Measurements from ENCODE around the gene PNLIPRP1. TPM values are rescaled to one million over a fixed set of nuclear protein-coding genes. Genes with fewer than 3 reads are reported as not detected.

Gene PNLIPRP1
- polyA plus RNA-seq, 4 donors: 0.22 TPM; not detected in 3

GRCh38 chr10:116598329-116598728, 7.6 kb downstream of the PNLIPRP1 start:
- no peak for DNase-seq (ENCODE audit: low read depth in 4 of 4, low spot score in 3 of 4)

GRCh38 chr10:116599991-116600390, 9.2 kb downstream of the PNLIPRP1 start:
- no peak for DNase-seq (ENCODE audit: low read depth in 4 of 4, low spot score in 3 of 4)

- DNase-seq (ENCODE audit: low read depth in 4 of 4, low spot score in 3 of 4): no peak
Observed at GRCh38 chr10:116602648-116603400, 12.1 kb downstream of the PNLIPRP1 start.

GRCh38 chr10:116606061-116606483, 15.3 kb downstream of the PNLIPRP1 start:
- DNase-seq (ENCODE audit: low read depth in 4 of 4, low spot score in 3 of 4): no peak

- no peak for DNase-seq (ENCODE audit: low read depth in 4 of 4, low spot score in 3 of 4)
Observed at GRCh38 chr10:116607336-116607735, 16.6 kb downstream of the PNLIPRP1 start.

- no peak for DNase-seq (ENCODE audit: low read depth in 4 of 4, low spot score in 3 of 4)
Observed at GRCh38 chr10:116608686-116609594, 18.2 kb downstream of the PNLIPRP1 start.

- DNase-seq (ENCODE audit: low read depth in 4 of 4, low spot score in 3 of 4): no peak
Observed at GRCh38 chr10:116610443-116611152, 19.8 kb downstream of the PNLIPRP1 start.

GRCh38 chr10:116611153-116611545, 20.4 kb downstream of the PNLIPRP1 start:
- DNase-seq (ENCODE audit: low read depth in 4 of 4, low spot score in 3 of 4): no peak

- DNase-seq (ENCODE audit: low read depth in 4 of 4, low spot score in 3 of 4): no peak
Observed at GRCh38 chr10:116612107-116612769, 21.5 kb downstream of the PNLIPRP1 start.

GRCh38 chr10:116613471-116613870, 22.7 kb downstream of the PNLIPRP1 start:
- DNase-seq (ENCODE audit: low read depth in 4 of 4, low spot score in 3 of 4): no peak

GRCh38 chr10:116614796-116615195, 24.0 kb downstream of the PNLIPRP1 start:
- no peak for DNase-seq (ENCODE audit: low read depth in 4 of 4, low spot score in 3 of 4)

- no peak for DNase-seq (ENCODE audit: low read depth in 4 of 4, low spot score in 3 of 4)
Observed at GRCh38 chr10:116615199-116615776, 24.5 kb downstream of the PNLIPRP1 start.

- DNase-seq (ENCODE audit: low read depth in 4 of 4, low spot score in 3 of 4): no peak
Observed at GRCh38 chr10:116620423-116621400, 30.0 kb downstream of the PNLIPRP1 start, which contains the start of gene PNLIPRP2. Gene PNLIPRP2, plus strand, starts transcription at chr10:116620953.

GRCh38 chr10:116621476-116621875, 30.7 kb downstream of the PNLIPRP1 start:
- DNase-seq (ENCODE audit: low read depth in 4 of 4, low spot score in 3 of 4): no peak

- DNase-seq (ENCODE audit: low read depth in 4 of 4, low spot score in 3 of 4): no peak
Observed at GRCh38 chr10:116621934-116622655, 31.3 kb downstream of the PNLIPRP1 start.

GRCh38 chr10:116625845-116626244, 35.1 kb downstream of the PNLIPRP1 start:
- no peak for DNase-seq (ENCODE audit: low read depth in 4 of 4, low spot score in 3 of 4)

GRCh38 chr10:116626815-116627214, 36.1 kb downstream of the PNLIPRP1 start:
- no peak for DNase-seq (ENCODE audit: low read depth in 4 of 4, low spot score in 3 of 4)

GRCh38 chr10:116627386-116627933, 36.7 kb downstream of the PNLIPRP1 start:
- DNase-seq (ENCODE audit: low read depth in 4 of 4, low spot score in 3 of 4): peak in 2 of 4 donors; percentile 18 to 27

Measured in right renal pelvis (tissue), 4 donors.